Measurements from ENCODE around the gene ELP4. TPM values are rescaled to one million over a fixed set of nuclear protein-coding genes. Genes with fewer than 3 reads are reported as not detected.

Gene ELP4
- total RNA-seq, 4 donors from 2014 or later: 28.5 to 37.6 (median 32.3) TPM

DNA sequence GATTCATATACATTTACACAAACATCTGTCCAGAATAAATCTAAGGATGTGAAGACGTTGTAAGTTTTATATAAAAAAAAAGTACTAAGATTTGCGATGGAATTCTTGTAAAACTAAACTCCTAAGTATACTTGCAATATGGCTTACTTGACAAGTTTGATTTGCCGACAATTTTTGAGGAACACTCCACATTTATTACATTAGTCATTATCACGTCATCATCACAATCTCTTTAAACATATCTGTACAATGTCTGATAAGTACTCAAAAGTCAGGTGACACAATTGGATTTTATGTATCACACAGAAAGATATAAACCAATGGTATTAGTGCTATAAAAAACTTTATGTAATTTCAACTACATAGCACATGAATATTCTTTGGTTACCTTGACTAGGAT is 30.5 kb upstream of the ELP4 start:
- WGBS: 95% methylated on average over 4 of the region's 4 CpGs
- DNase-seq (ENCODE audit: low spot score in 2 of 2): no peak
- TF ChIP-seq POLR2A (IDR thresholded peaks at IDR 0.05) (no peak), EP300 (IDR thresholded peaks at IDR 0.05) (no peak)
- TF ChIP-seq, protein P1, sequence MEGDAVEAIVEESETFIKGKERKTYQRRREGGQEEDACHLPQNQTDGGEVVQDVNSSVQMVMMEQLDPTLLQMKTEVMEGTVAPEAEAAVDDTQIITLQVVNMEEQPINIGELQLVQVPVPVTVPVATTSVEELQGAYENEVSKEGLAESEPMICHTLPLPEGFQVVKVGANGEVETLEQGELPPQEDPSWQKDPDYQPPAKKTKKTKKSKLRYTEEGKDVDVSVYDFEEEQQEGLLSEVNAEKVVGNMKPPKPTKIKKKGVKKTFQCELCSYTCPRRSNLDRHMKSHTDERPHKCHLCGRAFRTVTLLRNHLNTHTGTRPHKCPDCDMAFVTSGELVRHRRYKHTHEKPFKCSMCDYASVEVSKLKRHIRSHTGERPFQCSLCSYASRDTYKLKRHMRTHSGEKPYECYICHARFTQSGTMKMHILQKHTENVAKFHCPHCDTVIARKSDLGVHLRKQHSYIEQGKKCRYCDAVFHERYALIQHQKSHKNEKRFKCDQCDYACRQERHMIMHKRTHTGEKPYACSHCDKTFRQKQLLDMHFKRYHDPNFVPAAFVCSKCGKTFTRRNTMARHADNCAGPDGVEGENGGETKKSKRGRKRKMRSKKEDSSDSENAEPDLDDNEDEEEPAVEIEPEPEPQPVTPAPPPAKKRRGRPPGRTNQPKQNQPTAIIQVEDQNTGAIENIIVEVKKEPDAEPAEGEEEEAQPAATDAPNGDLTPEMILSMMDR (IDR thresholded peaks at IDR 0.05): no peak
- no peaks in the 10 kb centered on the region for H3K36me3 ChIP-seq
- no peak overlapping the region for H3K27ac ChIP-seq
- no peaks in the 10 kb centered on the region for H3K27me3 ChIP-seq
- no peaks in the 10 kb centered on the region for H3K4me1 ChIP-seq
- H3K4me3 ChIP-seq: no peak overlapping the region
- no peaks in the 10 kb centered on the region for H3K9me3 ChIP-seq

DNA sequence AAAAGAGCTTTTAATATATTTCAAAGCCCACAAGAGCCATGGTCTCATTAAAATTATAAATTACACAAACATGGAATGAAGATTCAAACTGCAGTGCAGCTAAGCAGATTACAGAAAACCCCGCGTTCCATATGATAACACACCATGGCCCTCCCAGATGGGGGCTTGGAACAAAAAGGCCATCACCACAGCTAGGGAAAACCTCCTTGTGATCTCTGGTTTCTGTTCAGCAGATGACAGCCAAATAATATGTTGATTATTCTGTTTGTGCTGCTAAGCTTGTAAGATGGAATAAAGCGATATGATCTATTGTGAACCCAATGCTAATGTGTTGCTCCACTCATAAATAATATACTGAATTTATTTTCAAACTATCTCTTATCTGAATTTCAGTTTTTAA is 28.6 kb upstream of the ELP4 start:
- no peak overlapping the region for H3K4me3 ChIP-seq
- H3K27ac ChIP-seq: no peak overlapping the region
- no peaks in the 10 kb centered on the region for H3K9me3 ChIP-seq
- no peaks in the 10 kb centered on the region for H3K4me1 ChIP-seq
- H3K36me3 ChIP-seq: no peaks in the 10 kb centered on the region
- H3K27me3 ChIP-seq: no peaks in the 10 kb centered on the region
- 76% methylated on average over 3 of the region's 3 CpGs for WGBS
- no peak for DNase-seq (ENCODE audit: low spot score in 2 of 2)
- TF ChIP-seq, protein P1 (IDR thresholded peaks at IDR 0.05): no peak
- TF ChIP-seq EP300 (IDR thresholded peaks at IDR 0.05) (no peak), POLR2A (IDR thresholded peaks at IDR 0.05) (no peak), POLR2AphosphoS5 (IDR thresholded peaks at IDR 0.05) (no peak)

DNA sequence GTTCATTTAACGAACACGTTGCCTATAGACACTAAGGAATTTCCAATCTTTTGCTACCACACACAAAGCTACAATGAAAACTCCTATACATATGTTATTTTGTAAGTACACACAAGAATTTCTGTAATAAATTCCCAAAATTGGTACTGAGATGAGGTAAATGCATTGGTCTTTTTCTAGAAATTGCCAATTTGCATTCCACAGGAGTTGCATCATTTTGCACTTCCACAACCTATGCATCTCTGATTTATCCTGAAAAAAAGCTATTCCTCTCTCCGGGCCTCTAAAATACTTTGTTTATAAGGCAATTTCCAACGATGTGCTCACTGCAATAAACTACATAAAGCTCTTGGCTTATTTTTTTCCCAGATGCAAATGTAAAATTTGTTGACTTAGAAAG is 25.1 kb upstream of the ELP4 start:
- H3K9me3 ChIP-seq: no peaks in the 10 kb centered on the region
- H3K4me3 ChIP-seq: no peak overlapping the region
- H3K27ac ChIP-seq: no peak overlapping the region
- H3K4me1 ChIP-seq: no peaks in the 10 kb centered on the region
- TF ChIP-seq POLR2AphosphoS5 (IDR thresholded peaks at IDR 0.05): no peak
- TF ChIP-seq POLR2A (IDR thresholded peaks at IDR 0.05): no peak
- TF ChIP-seq, protein P1 (IDR thresholded peaks at IDR 0.05): no peak
- TF ChIP-seq EP300 (IDR thresholded peaks at IDR 0.05): no peak
- H3K27me3 ChIP-seq: no peaks in the 10 kb centered on the region
- 81% methylated on average over 4 of the region's 4 CpGs for WGBS
- no peak for DNase-seq (ENCODE audit: low spot score in 2 of 2)
- H3K36me3 ChIP-seq: no peaks in the 10 kb centered on the region

DNA sequence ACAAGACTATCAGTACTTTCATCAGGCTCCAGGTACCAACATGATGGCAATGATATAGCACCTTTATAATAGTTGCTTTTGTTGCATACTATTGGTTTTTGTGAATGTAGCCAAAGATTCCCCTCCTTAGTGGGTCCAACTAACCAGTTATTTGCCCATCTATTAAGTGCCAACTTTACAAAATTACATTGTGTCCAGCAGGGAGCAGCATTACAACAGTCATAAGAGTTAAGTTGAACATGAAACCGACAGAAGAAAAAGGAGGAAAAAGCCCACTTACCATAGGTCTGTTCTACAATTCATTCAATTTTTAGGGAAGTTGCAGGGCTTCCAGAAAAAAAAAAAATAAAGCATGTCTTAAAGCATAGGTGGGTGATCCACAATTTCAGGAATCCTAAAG is 21.7 kb upstream of the ELP4 start:
- H3K4me1 ChIP-seq: no peaks in the 10 kb centered on the region
- DNase-seq (ENCODE audit: low spot score in 2 of 2): no peak
- H3K9me3 ChIP-seq: no peaks in the 10 kb centered on the region
- WGBS: 11% methylated on average over 1 of the region's 1 CpG
- H3K27me3 ChIP-seq: no peaks in the 10 kb centered on the region
- H3K27ac ChIP-seq: no peak overlapping the region
- TF ChIP-seq, protein P1 (IDR thresholded peaks at IDR 0.05): no peak
- TF ChIP-seq POLR2AphosphoS5 (IDR thresholded peaks at IDR 0.05): no peak
- TF ChIP-seq POLR2A (IDR thresholded peaks at IDR 0.05): no peak
- TF ChIP-seq EP300 (IDR thresholded peaks at IDR 0.05): no peak
- no peaks in the 10 kb centered on the region for H3K36me3 ChIP-seq
- H3K4me3 ChIP-seq: no peak overlapping the region

DNA sequence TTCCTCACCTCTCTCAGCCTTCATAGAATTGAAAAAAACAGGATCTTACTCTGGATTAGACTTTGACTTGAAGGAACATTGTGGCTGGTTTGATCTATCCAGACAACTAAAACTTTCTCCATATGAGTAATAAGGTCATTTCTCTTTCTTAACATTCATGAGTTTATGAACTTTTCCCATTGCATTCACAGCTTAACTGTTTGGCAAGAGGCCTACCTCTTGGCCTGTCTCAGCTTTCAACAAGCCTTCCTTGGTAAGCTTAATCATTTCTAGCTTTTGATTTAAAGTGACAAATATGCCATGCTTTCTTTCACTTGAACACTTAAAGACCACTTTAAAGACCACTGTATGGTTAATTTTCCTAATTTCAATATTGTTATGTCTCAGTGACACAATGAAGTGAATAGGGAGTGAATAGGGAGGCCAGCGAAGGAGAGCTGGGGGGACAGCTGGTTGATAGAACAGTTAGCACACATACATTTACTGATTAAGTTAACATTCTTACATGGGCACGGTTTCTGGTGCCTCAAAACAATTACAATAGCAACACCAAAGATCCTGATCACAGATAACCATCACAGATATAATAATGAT is 17.1 kb upstream of the ELP4 start:
- H3K27ac ChIP-seq: no peak overlapping the region
- H3K36me3 ChIP-seq: no peaks in the 10 kb centered on the region
- H3K9me3 ChIP-seq: no peaks in the 10 kb centered on the region
- H3K27me3 ChIP-seq: no peaks in the 10 kb centered on the region
- H3K4me1 ChIP-seq: no peaks in the 10 kb centered on the region
- H3K4me3 ChIP-seq: no peak overlapping the region
- 74% methylated on average over 2 of the region's 2 CpGs for WGBS
- no peak for TF ChIP-seq EP300 (IDR thresholded peaks at IDR 0.05)
- TF ChIP-seq, protein P1 (IDR thresholded peaks at IDR 0.05): no peak
- TF ChIP-seq POLR2A (IDR thresholded peaks at IDR 0.05): no peak
- no peak for TF ChIP-seq POLR2AphosphoS5 (IDR thresholded peaks at IDR 0.05)
- DNase-seq (ENCODE audit: low spot score in 2 of 2): no peak
